ENCODE measurements around the gene HOXB5. TPM values are rescaled to one million over a fixed set of nuclear protein-coding genes. Genes with fewer than 3 reads are reported as not detected.

The HOXB5 gene
- total and polyA plus RNA-seq, 2 donors (not counting 1 experiment from before 2014, with no cell fraction given), result not detected

GRCh38 chr17:48593840-48594537, 410 bp upstream of the HOXB5 start:
- Histone ChIP-seq H3K4me2 (replicated peaks; ENCODE audit: low read depth, low read length, poor library complexity, severe bottlenecking) (peak overlapping the region; percentile 80), H2AFZ (ENCODE audit: insufficient read depth, low read depth, low read length, poor library complexity, severe bottlenecking) (peak overlapping the region; percentile 14), H3K4me1 (ENCODE audit: control insufficient read depth in 2 of 2, insufficient read depth in 2 of 2, low read length in 2 of 2) (peaks cover 61 to 70% of the 10 kb centered on the region in 2 donors), H3K27me3 (replicated peaks in 1 of 4; ENCODE audit: control extremely low read depth in 1 of 4, control insufficient read depth in 3 of 4, insufficient read depth in 4 of 4, low read length in 3 of 4) (peaks cover 0 to 99% (median 80%) of the 10 kb centered on the region in 4 experiments), H3K79me2 (ENCODE audit: control insufficient read depth, insufficient read depth, low read length) (no peaks in the 10 kb centered on the region), H3K4me3 (ENCODE audit: control extremely low read depth in 1 of 5, extremely low read depth in 1 of 5, insufficient read depth in 1 of 5, low read depth in 2 of 5, low read length in 4 of 5) (peak overlapping the region in 2 of 5 experiments; percentile 21 to 44), H3K27ac (ENCODE audit: low read length in 2 of 2) (no peak overlapping the region), H3K36me3 (replicated peaks in 1 of 2; ENCODE audit: control extremely low read depth in 1 of 2, control insufficient read depth in 1 of 2, extremely low read depth in 1 of 2, insufficient read depth in 2 of 2, low read length in 1 of 2) (no peaks in the 10 kb centered on the region), H4K20me1 (ENCODE audit: control insufficient read depth, insufficient read depth, low read length, poor library complexity, severe bottlenecking) (peaks cover 8% of the 10 kb centered on the region), H3K9me3 (ENCODE audit: control extremely low read depth in 1 of 3, control insufficient read depth in 2 of 3, insufficient read depth in 1 of 3, low read length in 2 of 3) (peaks cover 0 to 21% (median 0%) of the 10 kb centered on the region in 3 donors), H3K9ac (ENCODE audit: low read length) (peak overlapping the region; percentile 50)
- ChIA-PET POLR2A (no interaction called here), CTCF (interaction anchor here (1.0 to 5.6 kb wide), 17 partner anchors 15 to 500 kb away, joined by 3 to 68 read pairs (median 4); no protein-coding TSS in a partner anchor)
- no peak overlapping the region for H3K27ac Mint-ChIP-seq
- intact Hi-C loops (cut with micrococcal nuclease), result loop anchor here (1.0 to 2.0 kb wide), 3 partner anchors 15 to 286 kb away; partner anchors contain the start of gene HOXB4
- peak; percentile 87 for DNase-seq
- WGBS (ENCODE audit: insufficient coverage), result 20% methylated on average over 31 of the region's 37 CpGs
- H3K4me1 Mint-ChIP-seq, result peaks cover 58% of the 10 kb centered on the region
- H3K27me3 Mint-ChIP-seq, result peaks cover 90% of the 10 kb centered on the region
- no peaks in the 10 kb centered on the region for H3K9me3 Mint-ChIP-seq (ENCODE audit: insufficient read depth)
- peak overlapping the region; percentile 83 for H3K4me3 Mint-ChIP-seq
- TF ChIP-seq EZH2 (IDR thresholded peaks at IDR 0.05; ENCODE audit: borderline replicate concordance, insufficient read depth, low read depth, low read length, poor library complexity, severe bottlenecking) (no peak), CTCF (IDR thresholded peaks at IDR 0.05) (peak; percentile 89)
- peak; percentile 68 for ATAC-seq (ENCODE audit: low read depth)

GRCh38 chr17:48592577-48592976, 1.0 kb downstream of the HOXB5 start:
- DNase-seq (peak; percentile 61), ATAC-seq (ENCODE audit: low read depth) (no peak)
- peaks cover 8% of the 10 kb centered on the region for H4K20me1 ChIP-seq (ENCODE audit: control insufficient read depth, insufficient read depth, low read length, poor library complexity, severe bottlenecking)
- H3K79me2 ChIP-seq (ENCODE audit: control insufficient read depth, insufficient read depth, low read length), result no peaks in the 10 kb centered on the region
- H3K27ac ChIP-seq (ENCODE audit: low read length in 2 of 2), result no peak overlapping the region
- ChIA-PET CTCF (interaction anchor here (0.7 to 5.6 kb wide), 23 partner anchors 14 to 567 kb away, joined by 3 to 68 read pairs (median 4); partner anchors contain the start of gene PRAC2), POLR2A (interaction anchor here (0.5 to 1.6 kb wide), 4 partner anchors 20 to 274 kb away, joined by 3 to 4 read pairs (median 4); no protein-coding TSS in a partner anchor)
- Mint-ChIP-seq H3K27ac (peak overlapping the region; percentile 16), H3K9me3 (ENCODE audit: insufficient read depth) (no peaks in the 10 kb centered on the region), H3K27me3 (peaks cover 90% of the 10 kb centered on the region), H3K4me1 (peaks cover 44% of the 10 kb centered on the region), H3K4me3 (peak overlapping the region; percentile 83)
- H3K36me3 ChIP-seq (replicated peaks in 1 of 2; ENCODE audit: control extremely low read depth in 1 of 2, control insufficient read depth in 1 of 2, extremely low read depth in 1 of 2, insufficient read depth in 2 of 2, low read length in 1 of 2), result no peaks in the 10 kb centered on the region
- WGBS (ENCODE audit: insufficient coverage), result 4% methylated on average over 13 of the region's 14 CpGs
- TF ChIP-seq EZH2 (IDR thresholded peaks at IDR 0.05; ENCODE audit: borderline replicate concordance, insufficient read depth, low read depth, low read length, poor library complexity, severe bottlenecking) (peak; percentile 62), CTCF (IDR thresholded peaks at IDR 0.05) (no peak)
- H3K4me1 ChIP-seq (ENCODE audit: control insufficient read depth in 2 of 2, insufficient read depth in 2 of 2, low read length in 2 of 2), result peaks cover 52 to 60% of the 10 kb centered on the region in 2 donors
- intact Hi-C loops (cut with micrococcal nuclease), result loop anchor here (2.0 kb wide), 2 partner anchors 14 to 256 kb away; partner anchors contain the start of gene HOXB4
- peak overlapping the region; percentile 50 for H2AFZ ChIP-seq (ENCODE audit: insufficient read depth, low read depth, low read length, poor library complexity, severe bottlenecking)
- H3K9ac ChIP-seq (ENCODE audit: low read length), result peak overlapping the region; percentile 50
- H3K4me2 ChIP-seq (replicated peaks; ENCODE audit: low read depth, low read length, poor library complexity, severe bottlenecking), result peak overlapping the region; percentile 80
- H3K4me3 ChIP-seq (ENCODE audit: control extremely low read depth in 1 of 5, extremely low read depth in 1 of 5, insufficient read depth in 1 of 5, low read depth in 2 of 5, low read length in 4 of 5), result peak overlapping the region in 2 of 5 experiments; percentile 21 to 44
- H3K27me3 ChIP-seq (replicated peaks in 1 of 4; ENCODE audit: control extremely low read depth in 1 of 4, control insufficient read depth in 3 of 4, insufficient read depth in 4 of 4, low read length in 3 of 4), result peaks cover 0 to 99% (median 81%) of the 10 kb centered on the region in 4 experiments
- peaks cover 0 to 21% (median 0%) of the 10 kb centered on the region in 3 donors for H3K9me3 ChIP-seq (ENCODE audit: control extremely low read depth in 1 of 3, control insufficient read depth in 2 of 3, insufficient read depth in 1 of 3, low read length in 2 of 3)
